IMR-90 (cell line): ENCODE measurements around the gene TMEM17. TPM values are rescaled to one million over a fixed set of nuclear protein-coding genes. Genes with fewer than 3 reads are reported as not detected.
A peak's percentile ranks its signal among the peaks of the same experiment; 100 is the strongest.

Source experiments
- ATAC-seq: fragments of 200-7000 bp; cut with Tn5 transposase; 2 replicates; pipeline ENCODE4 v1.9.1; 2020; ENCODE audit warnings: low read depth, mild to moderate bottlenecking, moderate library complexity
- BruUV-seq: library from RNA; stranded (reverse); fragments of 400-500 nt; replicated peaks from 2 replicates; lab custom pipeline; 2021; lab: Mats Ljungman, UMichigan
- CTCF ChIA-PET: fragments of 300-600 bp; formaldehyde crosslinking; extraction: SDS; loops from one replicate; lab custom pipeline; 2021; ENCODE audit warnings: antibody characterized with exemption; lab: Yijun Ruan, JAX
- POLR2A ChIA-PET: fragments of 300-600 bp; sonication (Branson Sonifier 250); formaldehyde crosslinking; loops from one replicate; lab custom pipeline; 2022; ENCODE audit warnings: antibody characterized with exemption; ENCODE audit not compliant: unreplicated experiment; lab: Charles Lee
- DNase-seq: peaks from one replicate; pipeline ENCODE4 v3.0.0; 2013
- H2AFZ ChIP-seq: replicated peaks from 2 replicates; pipeline ENCODE3; 2013; ENCODE audit warnings: low read length, mild to moderate bottlenecking; ENCODE audit not compliant: poor library complexity
- H2AK5ac ChIP-seq: 2 replicates; pipeline ENCODE4 v1.6.1; 2013; ENCODE audit warnings: low read depth, low read length, inconsistent platforms
- H2AK9ac ChIP-seq: replicated peaks from 2 replicates; pipeline ENCODE3; 2013; ENCODE audit warnings: mild to moderate bottlenecking, low read depth, low read length, moderate library complexity; ENCODE audit not compliant: poor library complexity
- H2BK120ac ChIP-seq: 2 replicates; pipeline ENCODE4 v1.6.1; 2013; ENCODE audit warnings: low read depth, low read length, inconsistent platforms
- H2BK15ac ChIP-seq: 3 replicates; pipeline ENCODE4 v1.6.1; 2013; ENCODE audit warnings: low read depth, low read length, inconsistent platforms
- H2BK20ac ChIP-seq: 2 replicates; pipeline ENCODE4 v1.6.1; 2013; ENCODE audit warnings: low read depth, mild to moderate bottlenecking, inconsistent platforms, low read length, moderate library complexity
- H2BK5ac ChIP-seq: 2 replicates; pipeline ENCODE4 v1.6.1; 2013; ENCODE audit warnings: mild to moderate bottlenecking, low read depth, low read length, inconsistent platforms; ENCODE audit not compliant: poor library complexity, severe bottlenecking
- H3K14ac ChIP-seq: replicated peaks from 2 replicates; pipeline ENCODE4 v1.6.1; 2013; ENCODE audit warnings: low read depth, low read length, inconsistent platforms
- H3K18ac ChIP-seq: 2 replicates; pipeline ENCODE4 v1.6.1; 2013; ENCODE audit warnings: low read depth, low read length, control low read depth
- H3K23ac ChIP-seq: 2 replicates; pipeline ENCODE4 v1.6.1; 2013; ENCODE audit warnings: low read depth, low read length, inconsistent platforms
- H3K27ac ChIP-seq: 2 replicates; pipeline ENCODE4 v1.5.1; 2013; ENCODE audit warnings: mild to moderate bottlenecking, control low read depth, low read length; ENCODE audit not compliant: insufficient read depth
- H3K27me3 ChIP-seq: 2 replicates; pipeline ENCODE4 v1.6.1; 2013; ENCODE audit warnings: low read length; ENCODE audit not compliant: control insufficient read depth, insufficient read depth
- H3K36me3 ChIP-seq: 2 replicates; pipeline ENCODE4 v1.6.1; 2013; ENCODE audit warnings: low read length, mixed read lengths; ENCODE audit not compliant: control insufficient read depth, insufficient read depth
- H3K4ac ChIP-seq: 2 replicates; pipeline ENCODE4 v1.6.1; 2013; ENCODE audit warnings: low read depth, low read length, inconsistent platforms
- H3K4me1 ChIP-seq: 2 replicates; pipeline ENCODE4 v1.6.1; 2013; ENCODE audit warnings: low read length, mixed read lengths; ENCODE audit not compliant: control insufficient read depth, insufficient read depth
- H3K4me2 ChIP-seq: 2 replicates; pipeline ENCODE4 v1.6.1; 2013; ENCODE audit warnings: low read depth, mild to moderate bottlenecking, control low read depth, low read length, moderate library complexity
- H3K4me3 ChIP-seq: 2 replicates; pipeline ENCODE4 v1.5.1; 2013; ENCODE audit warnings: low read depth, mild to moderate bottlenecking, control low read depth, low read length, moderate library complexity; ENCODE audit not compliant: insufficient read depth
- H3K56ac ChIP-seq: 2 replicates; pipeline ENCODE4 v1.6.1; 2013; ENCODE audit warnings: low read length, inconsistent platforms; ENCODE audit not compliant: insufficient read depth; ENCODE audit errors: extremely low read depth
- H3K79me1 ChIP-seq, 2 experiments: 2 replicates each; pipeline ENCODE4 v1.6.1; 2013; ENCODE audit warnings: low read length in 2 of 2, inconsistent platforms in 1 of 2, low read depth in 1 of 2
- H3K9ac ChIP-seq: 2 replicates; pipeline ENCODE4 v1.6.1; 2013; ENCODE audit warnings: low read depth, low read length, control low read depth
- H3K9me1 ChIP-seq: 2 replicates; pipeline ENCODE4 v1.6.1; 2013; ENCODE audit warnings: low read length, inconsistent platforms; ENCODE audit not compliant: insufficient read depth
- H3K9me3 ChIP-seq: 2 replicates; pipeline ENCODE4 v1.6.1; 2013; ENCODE audit warnings: low read length; ENCODE audit not compliant: control insufficient read depth, insufficient read depth
- H4K20me1 ChIP-seq: 2 replicates; pipeline ENCODE4 v1.6.1; 2013; ENCODE audit warnings: low read length, inconsistent platforms; ENCODE audit not compliant: insufficient read depth
- H4K5ac ChIP-seq: 2 replicates; pipeline ENCODE4 v1.6.1; 2013; ENCODE audit warnings: mild to moderate bottlenecking, low read depth, low read length, control low read depth
- H4K8ac ChIP-seq, 2 experiments: 2 replicates each; pipeline ENCODE4 v1.6.1; 2013; ENCODE audit warnings: low read depth in 2 of 2, low read length in 2 of 2, control low read depth in 1 of 2, inconsistent platforms in 1 of 2
- H4K91ac ChIP-seq: 2 replicates; pipeline ENCODE4 v1.6.1; 2013; ENCODE audit warnings: low read depth, low read length, inconsistent platforms; ENCODE audit not compliant: insufficient read depth
- BHLHE40 ChIP-seq: fragments of 150-350 bp; IDR thresholded peaks from 2 replicates; pipeline ENCODE4 v1.6.1; 2016; ENCODE audit warnings: mild to moderate bottlenecking, low read depth, low read length
- CEBPB ChIP-seq: IDR thresholded peaks from 2 replicates; pipeline ENCODE4 v1.6.1; 2012; ENCODE audit warnings: low read depth, low read length, improper control_type of control experiment
- FOS ChIP-seq: fragments of 150-350 bp; IDR thresholded peaks from 2 replicates; pipeline ENCODE4 v1.6.1; 2016; ENCODE audit warnings: low read depth, low read length
- MAFK ChIP-seq: IDR thresholded peaks from 2 replicates; pipeline ENCODE4 v1.6.1; 2012; ENCODE audit warnings: low read depth, low read length, improper control_type of control experiment
- MAZ ChIP-seq: IDR thresholded peaks from 2 replicates; pipeline ENCODE4 v1.6.1; 2012; ENCODE audit warnings: low read depth, mild to moderate bottlenecking, low read length, improper control_type of control experiment, moderate library complexity, borderline replicate concordance
- MXI1 ChIP-seq: IDR thresholded peaks from 2 replicates; pipeline ENCODE4 v1.6.1; 2012; ENCODE audit warnings: low read depth, mild to moderate bottlenecking, low read length, moderate library complexity, borderline replicate concordance
- POLR2A ChIP-seq: IDR thresholded peaks from 2 replicates; pipeline ENCODE4 v1.6.1; 2012; ENCODE audit warnings: mild to moderate bottlenecking, low read depth, low read length
- RAD21 ChIP-seq: IDR thresholded peaks from 2 replicates; pipeline ENCODE4 v1.6.1; 2012; ENCODE audit warnings: low read length, improper control_type of control experiment
- RCOR1 ChIP-seq: IDR thresholded peaks from 2 replicates; pipeline ENCODE4 v1.6.1; 2012; ENCODE audit warnings: mild to moderate bottlenecking, low read length, improper control_type of control experiment; ENCODE audit not compliant: insufficient replicate concordance
- RFX5 ChIP-seq: IDR thresholded peaks from 2 replicates; pipeline ENCODE4 v1.8.0; 2012; ENCODE audit warnings: low read depth, mild to moderate bottlenecking, low read length, moderate library complexity
- WGBS, 2 experiments: methylation state at CpG; one replicate each; pipeline versions ENCODE4 v1.1.5 to v1.1.7; 2013; ENCODE audit warnings: missing lambda C conversion rate in 2 of 2; ENCODE audit not compliant: insufficient read length in 1 of 2; ENCODE audit errors: extremely low coverage in 2 of 2; 5-methylcytosine and 5-hydroxymethylcytosine counted together
- dilution Hi-C: fragments of 300-500 bp; cut with HindIII; formaldehyde crosslinking; loops from one replicate; pipeline ENCODE4 v1.14.3; 2018; ENCODE audit warnings: low sequenced_read_pairs; ENCODE audit not compliant: unreplicated experiment
- in situ Hi-C: fragments of 300-500 bp; cut with MboI; formaldehyde crosslinking; loops from 3 replicates; pipeline ENCODE4 v1.14.3; 2019; ENCODE audit warnings: low sequenced_read_pairs, inconsistent platforms, mixed read lengths
- intact Hi-C: fragments of 100-400 bp; cut with micrococcal nuclease; formaldehyde crosslinking; loops from 2 replicates; pipeline ENCODE4 v1.10.0; 2022
- polyA plus RNA-seq, 3 experiments: library from polyadenylated mRNA; depleted of rRNA; stranded (reverse); fragments of >200 nt; gene quantifications; 2 replicates each; pipeline ENCODE4 v1.2.3, GENCODE V29; 2012; ENCODE audit warnings: low replicate concordance in 1 of 3
- total RNA-seq: library from RNA; depleted of rRNA; stranded (reverse); fragments of >200 nt; gene quantifications from 2 replicates; pipeline ENCODE4 v1.2.3, GENCODE V29; 2012
- TF ChIP-seq, protein P1 (sequence below): fragments of 150-350 bp; IDR thresholded peaks from 2 replicates; pipeline ENCODE4 v1.6.1; 2017; ENCODE audit warnings: mild to moderate bottlenecking, antibody characterized with exemption, low read length, low read depth
- TF ChIP-seq, protein P2 (sequence below): fragments of 150-350 bp; IDR thresholded peaks from 2 replicates; pipeline ENCODE4 v1.6.1; 2016; ENCODE audit warnings: low read depth, mild to moderate bottlenecking, low read length, moderate library complexity, borderline replicate concordance
- TF ChIP-seq, protein P3 (sequence below): conservative IDR thresholded peaks from 2 replicates; pipeline ENCODE4 v1.5.1; 2012; ENCODE audit warnings: mild to moderate bottlenecking, low read depth, low read length, improper control_type of control experiment

TMEM17 gene
- total and polyA plus RNA-seq, 2 of the 4 experiments (the other 2 are of a cell fraction) = 1.3 to 1.8 TPM

DNA sequence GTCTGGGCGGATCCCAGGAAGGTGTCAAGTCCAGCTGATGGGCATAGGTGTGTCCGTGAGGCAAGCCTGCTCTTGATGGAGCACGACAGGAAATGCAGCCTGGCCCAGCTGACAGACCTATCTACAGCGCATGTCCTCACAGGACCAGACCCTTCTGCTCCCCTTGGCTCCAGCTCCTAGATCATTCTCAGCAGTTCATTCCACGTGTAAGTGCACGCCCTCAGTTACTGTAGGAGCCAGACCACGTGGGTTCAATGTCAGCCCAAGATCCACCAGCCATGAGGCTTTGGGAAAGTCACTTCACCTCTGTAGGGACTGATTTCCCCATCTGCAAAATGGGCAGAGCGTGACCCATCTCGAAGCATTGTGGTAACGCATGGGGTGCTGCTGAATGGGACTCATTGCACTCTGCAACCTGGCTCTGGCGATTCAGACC, 47.8 kb downstream of the TMEM17 start (continued):
- TF ChIP-seq MAZ = no peak

DNA sequence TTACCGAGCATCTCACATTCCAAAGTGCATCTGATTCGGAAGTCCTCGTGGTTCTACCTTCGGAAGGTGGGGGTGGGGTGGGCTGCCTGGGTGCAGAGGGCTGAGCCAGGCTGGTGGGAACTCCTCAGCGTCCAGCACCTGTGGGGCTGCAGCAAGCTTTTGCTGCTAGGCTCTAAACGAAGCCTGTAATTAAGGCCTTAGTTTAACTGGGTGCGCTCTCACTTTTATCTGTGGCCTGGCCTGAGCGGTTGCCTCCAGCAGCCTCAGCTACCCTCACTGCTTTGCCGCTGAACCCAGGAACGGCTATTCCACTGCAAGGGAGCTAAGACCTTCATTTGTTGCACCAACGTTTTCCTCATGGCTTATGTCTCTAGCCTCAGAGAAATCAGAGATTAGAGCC, 48.4 kb downstream of the TMEM17 start:
- H2AK5ac ChIP-seq = no peak overlapping the region; the same call in 1 of the 2 replicates
- peak overlapping the region; percentile 99 for H2BK120ac ChIP-seq
- in situ Hi-C loops = loop anchor here (5.0 to 25.0 kb wide), 3 partner anchors 315 to 1030 kb away; no protein-coding TSS in a partner anchor
- H4K5ac ChIP-seq = peak overlapping the region; percentile 95
- H4K91ac ChIP-seq = peak overlapping the region; percentile 99
- H4K20me1 ChIP-seq = no peaks in the 10 kb centered on the region
- intact Hi-C loops = loop anchor here (1.0 to 5.0 kb wide), 7 partner anchors 120 to 1030 kb away; partner anchors contain the start of gene EHBP1
- H2BK5ac ChIP-seq = no peak overlapping the region
- H2AK9ac ChIP-seq = peak overlapping the region; percentile 94
- peak overlapping the region; percentile 92 to 96 for H4K8ac ChIP-seq
- peak overlapping the region; percentile 40; the same call in 2 of the 3 replicates for H2BK15ac ChIP-seq
- no peaks in the 10 kb centered on the region for H3K9me3 ChIP-seq
- H3K23ac ChIP-seq = peak overlapping the region; percentile 60; the same call in 1 of the 2 replicates
- DNase-seq (no peak), ATAC-seq (no peak)
- H3K9ac ChIP-seq = peak overlapping the region; percentile 82
- dilution Hi-C loops = no loop called here
- TF ChIP-seq RAD21 = no peak
- no peak for TF ChIP-seq CEBPB
- no peak for TF ChIP-seq RCOR1
- TF ChIP-seq MXI1 = no peak
- TF ChIP-seq BHLHE40 = no peak
- TF ChIP-seq, protein P1, sequence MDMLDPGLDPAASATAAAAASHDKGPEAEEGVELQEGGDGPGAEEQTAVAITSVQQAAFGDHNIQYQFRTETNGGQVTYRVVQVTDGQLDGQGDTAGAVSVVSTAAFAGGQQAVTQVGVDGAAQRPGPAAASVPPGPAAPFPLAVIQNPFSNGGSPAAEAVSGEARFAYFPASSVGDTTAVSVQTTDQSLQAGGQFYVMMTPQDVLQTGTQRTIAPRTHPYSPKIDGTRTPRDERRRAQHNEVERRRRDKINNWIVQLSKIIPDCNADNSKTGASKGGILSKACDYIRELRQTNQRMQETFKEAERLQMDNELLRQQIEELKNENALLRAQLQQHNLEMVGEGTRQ = no peak
- no peak for TF ChIP-seq POLR2A
- TF ChIP-seq FOS = no peak
- TF ChIP-seq, protein P2, sequence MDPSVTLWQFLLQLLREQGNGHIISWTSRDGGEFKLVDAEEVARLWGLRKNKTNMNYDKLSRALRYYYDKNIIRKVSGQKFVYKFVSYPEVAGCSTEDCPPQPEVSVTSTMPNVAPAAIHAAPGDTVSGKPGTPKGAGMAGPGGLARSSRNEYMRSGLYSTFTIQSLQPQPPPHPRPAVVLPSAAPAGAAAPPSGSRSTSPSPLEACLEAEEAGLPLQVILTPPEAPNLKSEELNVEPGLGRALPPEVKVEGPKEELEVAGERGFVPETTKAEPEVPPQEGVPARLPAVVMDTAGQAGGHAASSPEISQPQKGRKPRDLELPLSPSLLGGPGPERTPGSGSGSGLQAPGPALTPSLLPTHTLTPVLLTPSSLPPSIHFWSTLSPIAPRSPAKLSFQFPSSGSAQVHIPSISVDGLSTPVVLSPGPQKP = no peak
- TF ChIP-seq, protein P3, sequence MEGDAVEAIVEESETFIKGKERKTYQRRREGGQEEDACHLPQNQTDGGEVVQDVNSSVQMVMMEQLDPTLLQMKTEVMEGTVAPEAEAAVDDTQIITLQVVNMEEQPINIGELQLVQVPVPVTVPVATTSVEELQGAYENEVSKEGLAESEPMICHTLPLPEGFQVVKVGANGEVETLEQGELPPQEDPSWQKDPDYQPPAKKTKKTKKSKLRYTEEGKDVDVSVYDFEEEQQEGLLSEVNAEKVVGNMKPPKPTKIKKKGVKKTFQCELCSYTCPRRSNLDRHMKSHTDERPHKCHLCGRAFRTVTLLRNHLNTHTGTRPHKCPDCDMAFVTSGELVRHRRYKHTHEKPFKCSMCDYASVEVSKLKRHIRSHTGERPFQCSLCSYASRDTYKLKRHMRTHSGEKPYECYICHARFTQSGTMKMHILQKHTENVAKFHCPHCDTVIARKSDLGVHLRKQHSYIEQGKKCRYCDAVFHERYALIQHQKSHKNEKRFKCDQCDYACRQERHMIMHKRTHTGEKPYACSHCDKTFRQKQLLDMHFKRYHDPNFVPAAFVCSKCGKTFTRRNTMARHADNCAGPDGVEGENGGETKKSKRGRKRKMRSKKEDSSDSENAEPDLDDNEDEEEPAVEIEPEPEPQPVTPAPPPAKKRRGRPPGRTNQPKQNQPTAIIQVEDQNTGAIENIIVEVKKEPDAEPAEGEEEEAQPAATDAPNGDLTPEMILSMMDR = no peak
- TF ChIP-seq MAFK = no peak
- no peak for TF ChIP-seq RFX5
- H3K14ac ChIP-seq = peak overlapping the region; percentile 89
- H3K36me3 ChIP-seq = no peaks in the 10 kb centered on the region
- H3K18ac ChIP-seq = peak overlapping the region; percentile 68
- no peaks in the 10 kb centered on the region for H3K79me1 ChIP-seq
- 0 out of 2 replicates have a peak, but pooled peaks cover 5% of the 10 kb centered on the region for H3K9me1 ChIP-seq
- peak overlapping the region; percentile 66 for H3K4me2 ChIP-seq
- peak overlapping the region; percentile 96 for H3K4ac ChIP-seq
- peak overlapping the region; percentile 77 for H3K4me3 ChIP-seq
- no peaks in the 10 kb centered on the region for H3K27me3 ChIP-seq
- peak overlapping the region; percentile 89; the same call in 1 of the 2 replicates for H3K27ac ChIP-seq
- ChIA-PET CTCF (interaction anchor here (0.5 to 2.9 kb wide), 10 partner anchors 49 to 730 kb away, joined by 3 to 45 read pairs (median 4); partner anchors contain the start of gene TMEM17), POLR2A (interaction anchor here (0.9 kb wide), 1 partner anchor 119 kb away, joined by 14 read pairs; no protein-coding TSS in a partner anchor)
- peak overlapping the region; percentile 99 for H2AFZ ChIP-seq
- peaks cover 9% of the 10 kb centered on the region; the same call in 1 of the 2 replicates for H3K4me1 ChIP-seq
- H3K56ac ChIP-seq = no peak overlapping the region
- BruUV-seq = no TSS peak
- H2BK20ac ChIP-seq = peak overlapping the region; percentile 89
- WGBS, 2 experiments = 89% methylated on average over 3 of the region's 11 CpGs; no CpG with 5 or more reads in 1 of the 2 experiments
